ENCODE data around the gene MOB3B.
"Not testable (repeated sequence)": the region's sequence is repeated elsewhere in the genome, so short reads cannot be mapped to it uniquely, and the experiment has no call there.

Gene MOB3B

DNA sequence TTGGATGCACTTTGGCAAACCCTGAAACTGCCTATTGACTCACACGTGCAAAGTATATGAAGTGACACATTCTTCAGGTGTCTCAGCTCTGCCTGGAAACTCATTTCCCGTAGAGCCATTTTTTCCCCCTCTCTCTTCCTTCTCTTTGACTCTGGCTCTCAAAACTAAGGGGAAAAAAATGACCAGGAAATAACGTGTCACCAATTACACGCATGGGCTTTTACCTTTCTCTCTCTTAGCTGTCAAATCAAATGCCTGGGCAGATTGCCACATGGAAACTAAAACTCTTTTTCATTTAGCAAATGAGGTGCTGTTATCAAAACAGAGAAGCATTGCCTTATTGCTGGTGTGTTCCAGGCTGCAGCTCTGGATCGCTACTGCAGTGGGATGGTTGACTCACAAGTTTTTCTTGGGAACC lies 23.9 kb downstream of the MOB3B start:
- H3K27me3 ChIP-seq (ENCODE audit: insufficient read depth, low read length): no peaks in the 10 kb centered on the region
- H3K36me3 ChIP-seq (ENCODE audit: insufficient read depth, low read length): no peaks in the 10 kb centered on the region
- no peak overlapping the region for H2AFZ ChIP-seq (ENCODE audit: low read length)
- H4K20me1 ChIP-seq (ENCODE audit: insufficient read depth, low read length): no peaks in the 10 kb centered on the region
- no peaks in the 10 kb centered on the region for H3K4me1 ChIP-seq (ENCODE audit: insufficient read depth, low read length, severe bottlenecking)
- H3K27ac ChIP-seq (ENCODE audit: low read depth, low read length, poor library complexity, severe bottlenecking): no peak overlapping the region
- no peaks in the 10 kb centered on the region for H3K9me3 ChIP-seq (ENCODE audit: low read length)
- no peak overlapping the region for H3K4me2 ChIP-seq (ENCODE audit: low read length)
- H3K4me3 ChIP-seq (ENCODE audit: low read depth, low read length, poor library complexity, severe bottlenecking): no peak overlapping the region
- no peak for TF ChIP-seq EZH2 (IDR thresholded peaks at IDR 0.05; ENCODE audit: borderline replicate concordance, low read length)
- TF ChIP-seq, protein P1, sequence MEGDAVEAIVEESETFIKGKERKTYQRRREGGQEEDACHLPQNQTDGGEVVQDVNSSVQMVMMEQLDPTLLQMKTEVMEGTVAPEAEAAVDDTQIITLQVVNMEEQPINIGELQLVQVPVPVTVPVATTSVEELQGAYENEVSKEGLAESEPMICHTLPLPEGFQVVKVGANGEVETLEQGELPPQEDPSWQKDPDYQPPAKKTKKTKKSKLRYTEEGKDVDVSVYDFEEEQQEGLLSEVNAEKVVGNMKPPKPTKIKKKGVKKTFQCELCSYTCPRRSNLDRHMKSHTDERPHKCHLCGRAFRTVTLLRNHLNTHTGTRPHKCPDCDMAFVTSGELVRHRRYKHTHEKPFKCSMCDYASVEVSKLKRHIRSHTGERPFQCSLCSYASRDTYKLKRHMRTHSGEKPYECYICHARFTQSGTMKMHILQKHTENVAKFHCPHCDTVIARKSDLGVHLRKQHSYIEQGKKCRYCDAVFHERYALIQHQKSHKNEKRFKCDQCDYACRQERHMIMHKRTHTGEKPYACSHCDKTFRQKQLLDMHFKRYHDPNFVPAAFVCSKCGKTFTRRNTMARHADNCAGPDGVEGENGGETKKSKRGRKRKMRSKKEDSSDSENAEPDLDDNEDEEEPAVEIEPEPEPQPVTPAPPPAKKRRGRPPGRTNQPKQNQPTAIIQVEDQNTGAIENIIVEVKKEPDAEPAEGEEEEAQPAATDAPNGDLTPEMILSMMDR (IDR thresholded peaks at IDR 0.05; ENCODE audit: low read length): no peak
- no peaks in the 10 kb centered on the region for H3K9me2 ChIP-seq (ENCODE audit: low read depth, low read length)
- no peak overlapping the region for H3K9ac ChIP-seq (ENCODE audit: low read length)
- H3K79me2 ChIP-seq (ENCODE audit: insufficient read depth, low read length): no peaks in the 10 kb centered on the region
- no peaks in the 10 kb centered on the region for H3F3A ChIP-seq (ENCODE audit: insufficient read depth, low read length)

GRCh38 chr9:27504259-27504658 lies 25.4 kb downstream of the MOB3B start:
- Histone ChIP-seq H4K20me1 (ENCODE audit: insufficient read depth, low read length) (no peaks in the 10 kb centered on the region), H3F3A (ENCODE audit: insufficient read depth, low read length) (no peaks in the 10 kb centered on the region), H3K4me1 (ENCODE audit: insufficient read depth, low read length, severe bottlenecking) (no peaks in the 10 kb centered on the region), H3K79me2 (ENCODE audit: insufficient read depth, low read length) (no peaks in the 10 kb centered on the region), H3K4me2 (ENCODE audit: low read length) (no peak overlapping the region), H3K9ac (ENCODE audit: low read length) (no peak overlapping the region), H3K27ac (ENCODE audit: low read depth, low read length, poor library complexity, severe bottlenecking) (no peak overlapping the region), H3K9me2 (ENCODE audit: low read depth, low read length) (no peaks in the 10 kb centered on the region), H3K4me3 (ENCODE audit: low read depth, low read length, poor library complexity, severe bottlenecking) (no peak overlapping the region), H3K36me3 (ENCODE audit: insufficient read depth, low read length) (no peaks in the 10 kb centered on the region), H2AFZ (ENCODE audit: low read length) (no peak overlapping the region), H3K27me3 (ENCODE audit: insufficient read depth, low read length) (no peaks in the 10 kb centered on the region), H3K9me3 (ENCODE audit: low read length) (no peaks in the 10 kb centered on the region)
- TF ChIP-seq, protein P1 (IDR thresholded peaks at IDR 0.05; ENCODE audit: low read length): no peak
- TF ChIP-seq EZH2 (IDR thresholded peaks at IDR 0.05; ENCODE audit: borderline replicate concordance, low read length): no peak

- H3K79me2 ChIP-seq (ENCODE audit: insufficient read depth, low read length): no peaks in the 10 kb centered on the region
- TF ChIP-seq EZH2 (IDR thresholded peaks at IDR 0.05; ENCODE audit: borderline replicate concordance, low read length): no peak
- H3K4me2 ChIP-seq (ENCODE audit: low read length): no peak overlapping the region
- H4K20me1 ChIP-seq (ENCODE audit: insufficient read depth, low read length): no peaks in the 10 kb centered on the region
- H3K9me2 ChIP-seq (ENCODE audit: low read depth, low read length): no peaks in the 10 kb centered on the region
- H3K4me3 ChIP-seq (ENCODE audit: low read depth, low read length, poor library complexity, severe bottlenecking): no peak overlapping the region
- H3K36me3 ChIP-seq (ENCODE audit: insufficient read depth, low read length): no peaks in the 10 kb centered on the region
- H3F3A ChIP-seq (ENCODE audit: insufficient read depth, low read length): no peaks in the 10 kb centered on the region
- H3K9ac ChIP-seq (ENCODE audit: low read length): no peak overlapping the region
- H3K27ac ChIP-seq (ENCODE audit: low read depth, low read length, poor library complexity, severe bottlenecking): no peak overlapping the region
- no peaks in the 10 kb centered on the region for H3K4me1 ChIP-seq (ENCODE audit: insufficient read depth, low read length, severe bottlenecking)
- no peaks in the 10 kb centered on the region for H3K27me3 ChIP-seq (ENCODE audit: insufficient read depth, low read length)
- H2AFZ ChIP-seq (ENCODE audit: low read length): no peak overlapping the region
- H3K9me3 ChIP-seq (ENCODE audit: low read length): no peaks in the 10 kb centered on the region
Measured at GRCh38 chr9:27503623-27504022, 26.0 kb downstream of the MOB3B start.

DNA sequence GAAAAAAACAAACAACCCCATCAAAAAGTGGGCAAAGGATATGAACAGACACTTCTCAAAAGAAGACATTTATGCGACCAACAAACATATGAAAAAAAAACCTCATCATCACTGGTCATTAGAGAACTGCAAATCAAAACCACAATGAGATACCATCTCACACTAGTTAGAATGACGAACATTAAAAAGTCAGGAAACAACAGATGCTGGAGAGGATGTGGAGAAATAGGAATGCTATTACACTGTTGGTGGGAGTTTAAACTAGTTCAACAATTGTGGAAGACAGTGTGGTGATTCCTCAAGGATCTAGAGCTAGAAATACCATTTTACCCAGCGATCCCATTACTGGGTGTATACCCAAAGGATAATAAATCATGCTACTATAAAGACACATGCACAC lies 28.7 kb downstream of the MOB3B start:
- not testable (repeated sequence) for H3F3A ChIP-seq (ENCODE audit: insufficient read depth, low read length); H3K79me2 ChIP-seq (ENCODE audit: insufficient read depth, low read length); H3K9ac ChIP-seq (ENCODE audit: low read length); H3K27me3 ChIP-seq (ENCODE audit: insufficient read depth, low read length); H3K4me1 ChIP-seq (ENCODE audit: insufficient read depth, low read length, severe bottlenecking); H3K36me3 ChIP-seq (ENCODE audit: insufficient read depth, low read length); H3K9me2 ChIP-seq (ENCODE audit: low read depth, low read length); H3K27ac ChIP-seq (ENCODE audit: low read depth, low read length, poor library complexity, severe bottlenecking); H3K4me2 ChIP-seq (ENCODE audit: low read length); H4K20me1 ChIP-seq (ENCODE audit: insufficient read depth, low read length); H3K9me3 ChIP-seq (ENCODE audit: low read length); H3K4me3 ChIP-seq (ENCODE audit: low read depth, low read length, poor library complexity, severe bottlenecking); H2AFZ ChIP-seq (ENCODE audit: low read length)
